HL-60 (cell line): ENCODE data around the gene ZMPSTE24.

Experiments used
- DNase-seq, 2 experiments: peaks; one replicate each; pipeline ENCODE4 v3.0.0-alpha.2; 2010 to 2020; ENCODE audit warnings: low read depth in 1 of 2, low spot score in 1 of 2
- H3K27ac ChIP-seq: fragments of 250-450 bp; sonication (Bioruptor Pico); replicated peaks from 2 replicates; pipeline ENCODE4 v1.5.1; 2020; ENCODE audit warnings: mild to moderate bottlenecking, moderate library complexity
- H3K27me3 ChIP-seq: fragments of 250-450 bp; sonication (Bioruptor Pico); 2 replicates; pipeline ENCODE4 v1.5.1; 2021; ENCODE audit warnings: mild to moderate bottlenecking, moderate library complexity; ENCODE audit not compliant: insufficient read depth, poor library complexity, severe bottlenecking
- H3K4me3 ChIP-seq: replicated peaks from 2 replicates; pipeline ENCODE4 v1.5.1; 2011; ENCODE audit warnings: mild to moderate bottlenecking, control low read depth, low read length; ENCODE audit not compliant: insufficient read depth
- GABPA ChIP-seq: IDR thresholded peaks from 2 replicates; pipeline ENCODE4 v1.6.1; 2012; ENCODE audit warnings: low read depth
- POLR2AphosphoS5 ChIP-seq: IDR thresholded peaks from 2 replicates; pipeline ENCODE4 v1.6.1; 2012; ENCODE audit warnings: low read depth
- SPI1 ChIP-seq: IDR thresholded peaks from 2 replicates; pipeline ENCODE4 v1.6.1; 2012; ENCODE audit warnings: low read depth, mild to moderate bottlenecking, borderline replicate concordance
- TF ChIP-seq, protein P1 (sequence below): IDR thresholded peaks from 2 replicates; pipeline ENCODE4 v1.6.1; 2012; ENCODE audit warnings: low read depth; ENCODE audit not compliant: insufficient replicate concordance
- TF ChIP-seq, protein P2 (sequence below): IDR thresholded peaks from one replicate; pipeline ENCODE4 v1.5.1; 2011; ENCODE audit warnings: low read length, control low read depth, inconsistent platforms; ENCODE audit not compliant: insufficient read depth

The ZMPSTE24 gene

GRCh38 chr1:40299366-40300248, 41.6 kb downstream of the ZMPSTE24 start:
- H3K4me3 ChIP-seq: no peak overlapping the region
- DNase-seq: no peak
- no peak overlapping the region for H3K27ac ChIP-seq
- TF ChIP-seq, protein P1, sequence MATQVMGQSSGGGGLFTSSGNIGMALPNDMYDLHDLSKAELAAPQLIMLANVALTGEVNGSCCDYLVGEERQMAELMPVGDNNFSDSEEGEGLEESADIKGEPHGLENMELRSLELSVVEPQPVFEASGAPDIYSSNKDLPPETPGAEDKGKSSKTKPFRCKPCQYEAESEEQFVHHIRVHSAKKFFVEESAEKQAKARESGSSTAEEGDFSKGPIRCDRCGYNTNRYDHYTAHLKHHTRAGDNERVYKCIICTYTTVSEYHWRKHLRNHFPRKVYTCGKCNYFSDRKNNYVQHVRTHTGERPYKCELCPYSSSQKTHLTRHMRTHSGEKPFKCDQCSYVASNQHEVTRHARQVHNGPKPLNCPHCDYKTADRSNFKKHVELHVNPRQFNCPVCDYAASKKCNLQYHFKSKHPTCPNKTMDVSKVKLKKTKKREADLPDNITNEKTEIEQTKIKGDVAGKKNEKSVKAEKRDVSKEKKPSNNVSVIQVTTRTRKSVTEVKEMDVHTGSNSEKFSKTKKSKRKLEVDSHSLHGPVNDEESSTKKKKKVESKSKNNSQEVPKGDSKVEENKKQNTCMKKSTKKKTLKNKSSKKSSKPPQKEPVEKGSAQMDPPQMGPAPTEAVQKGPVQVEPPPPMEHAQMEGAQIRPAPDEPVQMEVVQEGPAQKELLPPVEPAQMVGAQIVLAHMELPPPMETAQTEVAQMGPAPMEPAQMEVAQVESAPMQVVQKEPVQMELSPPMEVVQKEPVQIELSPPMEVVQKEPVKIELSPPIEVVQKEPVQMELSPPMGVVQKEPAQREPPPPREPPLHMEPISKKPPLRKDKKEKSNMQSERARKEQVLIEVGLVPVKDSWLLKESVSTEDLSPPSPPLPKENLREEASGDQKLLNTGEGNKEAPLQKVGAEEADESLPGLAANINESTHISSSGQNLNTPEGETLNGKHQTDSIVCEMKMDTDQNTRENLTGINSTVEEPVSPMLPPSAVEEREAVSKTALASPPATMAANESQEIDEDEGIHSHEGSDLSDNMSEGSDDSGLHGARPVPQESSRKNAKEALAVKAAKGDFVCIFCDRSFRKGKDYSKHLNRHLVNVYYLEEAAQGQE: no peak
- TF ChIP-seq GABPA (no peak), POLR2AphosphoS5 (no peak), SPI1 (no peak)
- TF ChIP-seq, protein P2, sequence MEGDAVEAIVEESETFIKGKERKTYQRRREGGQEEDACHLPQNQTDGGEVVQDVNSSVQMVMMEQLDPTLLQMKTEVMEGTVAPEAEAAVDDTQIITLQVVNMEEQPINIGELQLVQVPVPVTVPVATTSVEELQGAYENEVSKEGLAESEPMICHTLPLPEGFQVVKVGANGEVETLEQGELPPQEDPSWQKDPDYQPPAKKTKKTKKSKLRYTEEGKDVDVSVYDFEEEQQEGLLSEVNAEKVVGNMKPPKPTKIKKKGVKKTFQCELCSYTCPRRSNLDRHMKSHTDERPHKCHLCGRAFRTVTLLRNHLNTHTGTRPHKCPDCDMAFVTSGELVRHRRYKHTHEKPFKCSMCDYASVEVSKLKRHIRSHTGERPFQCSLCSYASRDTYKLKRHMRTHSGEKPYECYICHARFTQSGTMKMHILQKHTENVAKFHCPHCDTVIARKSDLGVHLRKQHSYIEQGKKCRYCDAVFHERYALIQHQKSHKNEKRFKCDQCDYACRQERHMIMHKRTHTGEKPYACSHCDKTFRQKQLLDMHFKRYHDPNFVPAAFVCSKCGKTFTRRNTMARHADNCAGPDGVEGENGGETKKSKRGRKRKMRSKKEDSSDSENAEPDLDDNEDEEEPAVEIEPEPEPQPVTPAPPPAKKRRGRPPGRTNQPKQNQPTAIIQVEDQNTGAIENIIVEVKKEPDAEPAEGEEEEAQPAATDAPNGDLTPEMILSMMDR: no peak
- no peaks in the 10 kb centered on the region for H3K27me3 ChIP-seq

DNA sequence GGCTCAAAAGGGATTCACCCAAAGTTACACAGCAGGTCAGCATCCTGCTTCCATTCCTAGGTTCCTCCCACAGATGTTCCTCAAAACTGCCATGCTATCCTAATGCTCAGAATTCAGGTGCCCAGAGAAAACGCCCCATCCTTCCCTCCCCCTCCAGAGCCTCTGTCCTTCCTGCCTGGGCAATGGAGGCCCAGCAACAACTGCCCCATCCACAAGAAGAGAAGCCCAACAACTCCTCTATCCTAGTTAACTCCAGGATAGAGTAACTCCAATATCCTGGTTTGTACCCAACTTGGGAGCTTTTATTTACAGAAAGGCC, 42.2 kb downstream of the ZMPSTE24 start:
- Histone ChIP-seq H3K27ac (no peak overlapping the region), H3K27me3 (no peaks in the 10 kb centered on the region), H3K4me3 (no peak overlapping the region)
- TF ChIP-seq GABPA (no peak), SPI1 (no peak), POLR2AphosphoS5 (no peak)
- TF ChIP-seq, protein P1: no peak
- TF ChIP-seq, protein P2: no peak
- DNase-seq: no peak

DNA sequence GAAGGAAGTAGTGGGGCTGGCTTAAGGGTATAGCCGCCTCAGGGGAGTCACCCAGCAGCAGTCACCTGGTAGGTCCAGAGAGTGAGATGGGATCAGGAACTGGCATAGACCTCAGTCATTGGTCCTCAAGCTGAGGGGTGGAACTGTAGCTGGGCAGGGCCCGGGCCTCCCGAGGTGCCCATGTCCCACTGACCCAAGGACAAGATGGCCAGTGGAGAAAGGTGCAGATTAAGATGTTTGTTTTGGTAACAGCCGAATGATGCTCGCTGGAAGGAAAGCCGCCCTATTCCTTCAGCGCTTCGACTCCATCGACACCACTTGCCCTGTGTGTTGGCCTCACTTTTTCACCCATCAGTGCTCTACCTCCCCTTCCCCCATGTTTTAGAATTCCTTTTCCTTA, 42.6 kb downstream of the ZMPSTE24 start:
- H3K27ac ChIP-seq: no peak overlapping the region
- H3K27me3 ChIP-seq: no peaks in the 10 kb centered on the region
- TF ChIP-seq SPI1 (no peak), POLR2AphosphoS5 (no peak), GABPA (no peak)
- TF ChIP-seq, protein P2: no peak
- TF ChIP-seq, protein P1: no peak
- no peak for DNase-seq
- no peak overlapping the region for H3K4me3 ChIP-seq
